Liver (tissue), 3 donors: ENCODE results near the gene CADM3.

ENCODE experiments used
- CTCF ChIP-seq: fragments of 150-350 bp; IDR thresholded peaks from 2 replicates; pipeline ENCODE4 v1.5.1; 2017; ENCODE audit warnings: improper control_type of control experiment, low read depth, low read length; ENCODE audit not compliant: missing input control
- FOXA1 ChIP-seq: IDR thresholded peaks from 2 replicates; pipeline ENCODE4 v1.6.1; 2016; ENCODE audit warnings: antibody characterized with exemption
- FOXA2 ChIP-seq: IDR thresholded peaks from 2 replicates; pipeline ENCODE4 v1.6.1; 2016; ENCODE audit warnings: antibody characterized with exemption
- GABPA ChIP-seq, 2 donors: IDR thresholded peaks in 1 of 2; conservative IDR thresholded peaks in 1 of 2; 2 replicates each; pipeline ENCODE4 v1.6.1; 2016; ENCODE audit warnings: antibody characterized with exemption in 2 of 2, mild to moderate bottlenecking in 1 of 2, moderate library complexity in 1 of 2
- JUND ChIP-seq, 2 donors: IDR thresholded peaks; 2 replicates each; pipeline ENCODE4 v1.6.1; 2016; ENCODE audit warnings: antibody characterized with exemption in 2 of 2
- MAX ChIP-seq: IDR thresholded peaks from 2 replicates; pipeline ENCODE4 v1.6.1; 2016; ENCODE audit warnings: antibody characterized with exemption
- NR2F2 ChIP-seq: IDR thresholded peaks from 2 replicates; pipeline ENCODE4 v1.6.1; 2016; ENCODE audit warnings: antibody characterized with exemption
- RAD21 ChIP-seq, 2 donors: IDR thresholded peaks; 2 replicates each; pipeline ENCODE4 v1.6.1; 2016; ENCODE audit warnings: antibody characterized with exemption in 2 of 2, mild to moderate bottlenecking in 2 of 2
- RXRA ChIP-seq, 2 donors: IDR thresholded peaks; 2 replicates each; pipeline ENCODE4 v1.6.1; 2017 to 2018; ENCODE audit warnings: antibody characterized with exemption in 2 of 2, mild to moderate bottlenecking in 1 of 2
- SP1 ChIP-seq: IDR thresholded peaks from 2 replicates; pipeline ENCODE4 v1.6.1; 2018; ENCODE audit warnings: antibody characterized with exemption, mild to moderate bottlenecking
- TAF1 ChIP-seq: conservative IDR thresholded peaks from 2 replicates; pipeline ENCODE4 v1.6.1; 2016; ENCODE audit warnings: antibody characterized with exemption, mild to moderate bottlenecking
- YY1 ChIP-seq: IDR thresholded peaks from 2 replicates; pipeline ENCODE4 v1.6.1; 2016; ENCODE audit warnings: antibody characterized with exemption, mild to moderate bottlenecking
- TF ChIP-seq, protein P1 (sequence below): IDR thresholded peaks from 2 replicates; pipeline ENCODE4 v1.6.1; 2016; ENCODE audit warnings: antibody characterized with exemption, mild to moderate bottlenecking
- TF ChIP-seq, protein P2 (sequence below): IDR thresholded peaks from 2 replicates; pipeline ENCODE4 v1.6.1; 2016; ENCODE audit warnings: antibody characterized with exemption
- donor health status: healthy.
- donor health status: healthy.

DNA sequence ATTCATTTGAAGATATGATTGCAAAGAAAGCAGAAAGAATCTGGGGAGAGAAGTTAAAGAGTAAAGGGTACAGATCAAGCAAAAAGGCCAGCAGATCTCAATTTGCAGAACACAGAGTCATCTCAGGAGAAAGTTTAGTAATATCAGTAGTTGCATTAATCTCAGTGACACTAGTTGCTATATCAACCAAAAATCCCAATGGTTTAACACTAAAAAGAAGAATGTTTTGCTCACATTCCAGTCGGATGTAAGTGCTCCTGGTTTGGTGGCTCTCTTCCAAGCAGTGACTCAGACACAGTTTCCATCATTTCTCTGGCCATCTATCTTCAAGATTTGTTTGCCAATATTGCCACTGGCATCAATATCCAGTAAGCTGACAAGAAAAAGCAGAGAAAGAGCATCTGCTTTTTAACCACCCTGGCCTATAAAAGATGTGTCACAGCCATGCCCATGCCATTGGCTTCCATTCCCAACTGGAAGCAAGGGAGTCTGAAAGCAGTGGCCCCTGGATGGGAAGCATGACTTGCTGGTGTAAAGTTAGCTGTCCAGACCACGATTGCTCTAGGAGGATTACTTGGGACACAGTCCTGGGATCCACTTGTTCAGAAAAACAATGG, 49.3 kb upstream of the CADM3 start:
- TF ChIP-seq RAD21 (IDR thresholded peaks at IDR 0.05) (no peak), FOXA1 (no peak), CTCF (no peak), TAF1 (no peak), YY1 (no peak), NR2F2 (no peak), MAX (no peak), SP1 (no peak), JUND (IDR thresholded peaks at IDR 0.05) (no peak), RXRA (IDR thresholded peaks at IDR 0.05) (no peak), FOXA2 (no peak), GABPA (IDR thresholded peaks at IDR 0.05 in 1 of 2, conservative IDR thresholded peaks at IDR 0.05 in 1 of 2) (no peak)
- TF ChIP-seq, protein P1, sequence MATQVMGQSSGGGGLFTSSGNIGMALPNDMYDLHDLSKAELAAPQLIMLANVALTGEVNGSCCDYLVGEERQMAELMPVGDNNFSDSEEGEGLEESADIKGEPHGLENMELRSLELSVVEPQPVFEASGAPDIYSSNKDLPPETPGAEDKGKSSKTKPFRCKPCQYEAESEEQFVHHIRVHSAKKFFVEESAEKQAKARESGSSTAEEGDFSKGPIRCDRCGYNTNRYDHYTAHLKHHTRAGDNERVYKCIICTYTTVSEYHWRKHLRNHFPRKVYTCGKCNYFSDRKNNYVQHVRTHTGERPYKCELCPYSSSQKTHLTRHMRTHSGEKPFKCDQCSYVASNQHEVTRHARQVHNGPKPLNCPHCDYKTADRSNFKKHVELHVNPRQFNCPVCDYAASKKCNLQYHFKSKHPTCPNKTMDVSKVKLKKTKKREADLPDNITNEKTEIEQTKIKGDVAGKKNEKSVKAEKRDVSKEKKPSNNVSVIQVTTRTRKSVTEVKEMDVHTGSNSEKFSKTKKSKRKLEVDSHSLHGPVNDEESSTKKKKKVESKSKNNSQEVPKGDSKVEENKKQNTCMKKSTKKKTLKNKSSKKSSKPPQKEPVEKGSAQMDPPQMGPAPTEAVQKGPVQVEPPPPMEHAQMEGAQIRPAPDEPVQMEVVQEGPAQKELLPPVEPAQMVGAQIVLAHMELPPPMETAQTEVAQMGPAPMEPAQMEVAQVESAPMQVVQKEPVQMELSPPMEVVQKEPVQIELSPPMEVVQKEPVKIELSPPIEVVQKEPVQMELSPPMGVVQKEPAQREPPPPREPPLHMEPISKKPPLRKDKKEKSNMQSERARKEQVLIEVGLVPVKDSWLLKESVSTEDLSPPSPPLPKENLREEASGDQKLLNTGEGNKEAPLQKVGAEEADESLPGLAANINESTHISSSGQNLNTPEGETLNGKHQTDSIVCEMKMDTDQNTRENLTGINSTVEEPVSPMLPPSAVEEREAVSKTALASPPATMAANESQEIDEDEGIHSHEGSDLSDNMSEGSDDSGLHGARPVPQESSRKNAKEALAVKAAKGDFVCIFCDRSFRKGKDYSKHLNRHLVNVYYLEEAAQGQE = no peak
- TF ChIP-seq, protein P2, sequence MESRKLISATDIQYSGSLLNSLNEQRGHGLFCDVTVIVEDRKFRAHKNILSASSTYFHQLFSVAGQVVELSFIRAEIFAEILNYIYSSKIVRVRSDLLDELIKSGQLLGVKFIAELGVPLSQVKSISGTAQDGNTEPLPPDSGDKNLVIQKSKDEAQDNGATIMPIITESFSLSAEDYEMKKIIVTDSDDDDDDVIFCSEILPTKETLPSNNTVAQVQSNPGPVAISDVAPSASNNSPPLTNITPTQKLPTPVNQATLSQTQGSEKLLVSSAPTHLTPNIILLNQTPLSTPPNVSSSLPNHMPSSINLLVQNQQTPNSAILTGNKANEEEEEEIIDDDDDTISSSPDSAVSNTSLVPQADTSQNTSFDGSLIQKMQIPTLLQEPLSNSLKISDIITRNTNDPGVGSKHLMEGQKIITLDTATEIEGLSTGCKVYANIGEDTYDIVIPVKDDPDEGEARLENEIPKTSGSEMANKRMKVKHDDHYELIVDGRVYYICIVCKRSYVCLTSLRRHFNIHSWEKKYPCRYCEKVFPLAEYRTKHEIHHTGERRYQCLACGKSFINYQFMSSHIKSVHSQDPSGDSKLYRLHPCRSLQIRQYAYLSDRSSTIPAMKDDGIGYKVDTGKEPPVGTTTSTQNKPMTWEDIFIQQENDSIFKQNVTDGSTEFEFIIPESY = no peak
